Caco-2 (cell line): Measurements from ENCODE around the gene AMPH. TPM values are rescaled to one million over a fixed set of nuclear protein-coding genes. Genes with fewer than 3 reads are reported as not detected.

Experiments
- BruUV-seq: library from RNA; stranded (reverse); fragments of 400-500 nt; replicated peaks from 2 replicates; lab custom pipeline; 2021; lab: Mats Ljungman, UMichigan
- CTCF ChIA-PET: fragments of 300-600 bp; sonication (Branson Sonifier 250); formaldehyde crosslinking; loops from one replicate; lab custom pipeline; 2022; ENCODE audit warnings: antibody characterized with exemption; lab: Charles Lee
- POLR2A ChIA-PET: fragments of 300-600 bp; sonication (Branson Sonifier 250); formaldehyde crosslinking; loops from one replicate; lab custom pipeline; 2022; ENCODE audit warnings: antibody characterized with exemption; lab: Charles Lee
- DNase-seq, 2 experiments: peaks; one replicate each; pipeline versions ENCODE4 v3.0.0 to v3.0.0-alpha.2; 2020 to 2022
- H3K27me3 ChIP-seq: replicated peaks from 2 replicates; pipeline ENCODE4 v1.6.0; 2011; ENCODE audit warnings: low read length; ENCODE audit not compliant: control insufficient read depth, insufficient read depth
- H3K36me3 ChIP-seq: 2 replicates; pipeline ENCODE4 v1.5.1; 2011; ENCODE audit warnings: low read length; ENCODE audit not compliant: control insufficient read depth, insufficient read depth
- H3K4me1 ChIP-seq: fragments of 250-450 bp; sonication (Bioruptor Pico); 2 replicates; pipeline ENCODE4 v1.5.1; 2020; ENCODE audit warnings: mild to moderate bottlenecking
- H3K4me3 ChIP-seq: 2 replicates; pipeline ENCODE4 v1.5.1; 2011; ENCODE audit warnings: low read depth, mild to moderate bottlenecking, control low read depth, low read length
- H3K9me3 ChIP-seq: fragments of 250-450 bp; sonication (Bioruptor Pico); 2 replicates; pipeline ENCODE4 v1.5.1; 2020; ENCODE audit warnings: mild to moderate bottlenecking, moderate library complexity
- H3K27ac Mint-ChIP-seq: one replicate; pipeline ENCODE4 v1.8.0; 2022; ENCODE audit warnings: mixed read lengths; ENCODE audit not compliant: unreplicated experiment
- H3K27me3 Mint-ChIP-seq: one replicate; pipeline ENCODE4 v1.8.0; 2022; ENCODE audit warnings: mixed read lengths; ENCODE audit not compliant: insufficient read depth, unreplicated experiment
- H3K36me3 Mint-ChIP-seq: one replicate; pipeline ENCODE4 v1.8.0; 2022; ENCODE audit warnings: mild to moderate bottlenecking, mixed read lengths; ENCODE audit not compliant: insufficient read depth, unreplicated experiment
- H3K4me1 Mint-ChIP-seq: one replicate; pipeline ENCODE4 v1.8.0; 2022; ENCODE audit warnings: low read depth, mixed read lengths; ENCODE audit not compliant: unreplicated experiment
- H3K4me3 Mint-ChIP-seq: one replicate; pipeline ENCODE4 v1.8.0; 2022; ENCODE audit warnings: mild to moderate bottlenecking, moderate library complexity, mixed read lengths; ENCODE audit not compliant: unreplicated experiment
- H3K9me3 Mint-ChIP-seq: one replicate; pipeline ENCODE4 v1.8.0; 2022; ENCODE audit warnings: mixed read lengths; ENCODE audit not compliant: unreplicated experiment
- CTCF ChIP-seq, 2 experiments: fragments of 200-600 bp in 1 of 2; IDR thresholded peaks; 1 replicate in 1 of 2; 2 replicates in 1 of 2; pipeline versions ENCODE4 v1.5.1 to v1.8.0; 2011 to 2022; ENCODE audit warnings: antibody characterized with exemption in 1 of 2, control low read depth in 1 of 2, inconsistent platforms in 1 of 2, low read depth in 1 of 2, low read length in 1 of 2, mild to moderate bottlenecking in 1 of 2, moderate library complexity in 1 of 2; ENCODE audit not compliant: insufficient read depth in 1 of 2, severe bottlenecking in 1 of 2, unreplicated experiment in 1 of 2
- intact Hi-C: fragments of 100-400 bp; cut with micrococcal nuclease; formaldehyde crosslinking; loops from one replicate; pipeline ENCODE4 v1.10.0; 2022; ENCODE audit not compliant: unreplicated experiment
- total RNA-seq: library from RNA; stranded (reverse); gene quantifications from 2 replicates; pipeline ENCODE4 v1.2.3, GENCODE V29; 2022

Gene AMPH
- total RNA-seq, 1 experiment from 2014 or later: not detected

GRCh38 chr7:38558761-38559345 is 72.3 kb downstream of the AMPH start:
- Histone ChIP-seq H3K4me3 (no peak overlapping the region), H3K27me3 (no peaks in the 10 kb centered on the region; the same call in 1 of the 2 replicates), H3K36me3 (no peaks in the 10 kb centered on the region), H3K4me1 (no peaks in the 10 kb centered on the region), H3K9me3 (no peaks in the 10 kb centered on the region)
- Mint-ChIP-seq H3K27ac (no peak overlapping the region), H3K27me3 (peaks cover 9% of the 10 kb centered on the region), H3K9me3 (no peaks in the 10 kb centered on the region), H3K4me3 (no peak overlapping the region), H3K4me1 (no peaks in the 10 kb centered on the region), H3K36me3 (no peaks in the 10 kb centered on the region)
- POLR2A ChIA-PET: no interaction called here
- CTCF ChIA-PET: no interaction called here
- intact Hi-C loops: no loop called here
- BruUV-seq: no TSS peak
- TF ChIP-seq CTCF (IDR thresholded peaks at IDR 0.05; ENCODE audit: insufficient read depth in 1 of 2, low read depth in 1 of 2, low read length in 1 of 2, severe bottlenecking in 1 of 2, unreplicated experiment in 1 of 2): no peak
- no peak for DNase-seq

- intact Hi-C loops: no loop called here
- POLR2A ChIA-PET: no interaction called here
- no peak overlapping the region for H3K4me3 ChIP-seq
- H3K9me3 Mint-ChIP-seq: no peaks in the 10 kb centered on the region
- no peaks in the 10 kb centered on the region; the same call in 1 of the 2 replicates for H3K27me3 ChIP-seq
- H3K36me3 Mint-ChIP-seq: no peaks in the 10 kb centered on the region
- H3K27ac Mint-ChIP-seq: no peak overlapping the region
- no peaks in the 10 kb centered on the region for H3K4me1 ChIP-seq
- TF ChIP-seq CTCF (IDR thresholded peaks at IDR 0.05; ENCODE audit: insufficient read depth in 1 of 2, low read depth in 1 of 2, low read length in 1 of 2, severe bottlenecking in 1 of 2, unreplicated experiment in 1 of 2): no peak
- H3K9me3 ChIP-seq: no peaks in the 10 kb centered on the region
- H3K4me1 Mint-ChIP-seq: no peaks in the 10 kb centered on the region
- H3K36me3 ChIP-seq: no peaks in the 10 kb centered on the region
- H3K27me3 Mint-ChIP-seq: peaks cover 13% of the 10 kb centered on the region
- no TSS peak for BruUV-seq
- DNase-seq: no peak
- H3K4me3 Mint-ChIP-seq: no peak overlapping the region
- CTCF ChIA-PET: no interaction called here
Observed at GRCh38 chr7:38554586-38554985, 76.6 kb downstream of the AMPH start.

- CTCF ChIA-PET: interaction anchor here (0.6 kb wide), 1 partner anchor 57 kb away, joined by 6 read pairs; no protein-coding TSS in a partner anchor
- Mint-ChIP-seq H3K27ac (no peak overlapping the region), H3K4me1 (no peaks in the 10 kb centered on the region), H3K9me3 (no peaks in the 10 kb centered on the region), H3K36me3 (no peaks in the 10 kb centered on the region), H3K4me3 (no peak overlapping the region), H3K27me3 (peaks cover 17% of the 10 kb centered on the region)
- POLR2A ChIA-PET: no interaction called here
- no peak for TF ChIP-seq CTCF (IDR thresholded peaks at IDR 0.05; ENCODE audit: insufficient read depth in 1 of 2, low read depth in 1 of 2, low read length in 1 of 2, severe bottlenecking in 1 of 2, unreplicated experiment in 1 of 2)
- H3K4me3 ChIP-seq: no peak overlapping the region
- H3K4me1 ChIP-seq: no peaks in the 10 kb centered on the region
- no peak for DNase-seq
- no peaks in the 10 kb centered on the region for H3K27me3 ChIP-seq
- BruUV-seq: no TSS peak
- no peaks in the 10 kb centered on the region for H3K36me3 ChIP-seq
- intact Hi-C loops: no loop called here
- no peaks in the 10 kb centered on the region for H3K9me3 ChIP-seq
Observed at GRCh38 chr7:38550836-38551235, 80.3 kb downstream of the AMPH start.
